Measurements from ENCODE around the gene POU2F1.

POU2F1 gene

DNA sequence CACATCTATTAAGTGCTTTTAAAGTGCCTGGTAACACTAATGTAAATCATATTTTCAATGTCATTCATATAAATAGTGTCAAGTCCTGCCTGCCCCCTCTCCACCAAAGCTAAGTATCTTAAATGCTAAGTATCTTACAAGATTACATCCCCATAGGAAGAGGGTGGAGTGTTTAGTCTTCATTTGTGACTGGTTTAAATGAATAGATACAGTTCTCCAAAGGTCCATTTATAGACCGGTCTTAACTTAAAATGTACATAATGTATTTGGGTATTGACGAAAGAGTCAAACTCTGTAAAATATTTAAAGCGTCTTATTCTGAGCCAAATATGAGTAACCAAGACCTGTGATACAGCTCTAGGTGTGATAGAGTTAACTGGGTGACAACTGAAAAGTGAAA is 60.2 kb downstream of the POU2F1 start:
- no peak for TF ChIP-seq Cebpa-rat (IDR thresholded peaks at IDR 0.05)
- H3K36me3 ChIP-seq: no peaks in the 10 kb centered on the region
- no peak overlapping the region for H3K4me3 ChIP-seq
- peaks cover 15% of the 10 kb centered on the region for H3K9me3 ChIP-seq
- H3K27me3 ChIP-seq: no peaks in the 10 kb centered on the region
- no peaks in the 10 kb centered on the region; the same call in 1 of the 2 replicates for H4K20me1 ChIP-seq
- peaks cover 1% of the 10 kb centered on the region; the same call in 1 of the 2 replicates for H3K4me1 ChIP-seq
- no peak overlapping the region for H3K4me2 ChIP-seq
- no peak overlapping the region for H3K27ac ChIP-seq
- H3K9ac ChIP-seq: no peak overlapping the region

DNA sequence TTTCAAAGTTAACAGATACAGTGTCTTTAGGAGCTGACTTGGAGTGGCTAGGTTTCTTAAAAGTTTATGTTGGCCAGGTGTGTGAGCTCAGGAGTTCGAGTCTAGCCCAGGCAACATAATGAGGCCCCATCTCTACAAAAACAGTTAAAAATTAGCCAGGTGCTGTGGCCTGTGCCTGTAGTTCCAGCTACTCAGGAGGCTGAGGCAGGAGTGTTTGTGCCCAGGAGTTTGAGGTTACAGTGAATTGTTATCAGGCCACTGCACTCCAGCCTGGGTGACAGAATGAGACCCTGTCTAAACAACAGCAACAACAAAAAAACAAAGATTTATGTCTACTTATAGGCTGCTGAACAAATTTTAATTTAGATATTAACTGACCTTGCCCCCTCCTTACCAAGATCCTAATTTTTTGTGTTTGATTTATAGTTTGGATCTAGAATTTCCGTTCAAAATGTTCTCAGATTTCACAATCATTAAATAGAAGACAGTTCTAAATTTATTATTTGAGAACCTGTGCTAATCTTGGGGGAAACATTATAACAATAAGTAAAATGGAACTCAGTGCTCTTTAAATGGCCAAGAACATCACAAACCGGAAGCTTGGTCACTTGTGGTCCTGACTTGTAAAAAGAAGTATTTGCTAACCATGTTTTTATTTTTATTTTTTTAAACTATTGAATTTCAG is 67.8 kb downstream of the POU2F1 start:
- Histone ChIP-seq H3K27me3 (no peaks in the 10 kb centered on the region), H3K4me3 (no peak overlapping the region), H3K36me3 (no peaks in the 10 kb centered on the region), H3K27ac (no peak overlapping the region), H3K9ac (no peak overlapping the region), H3K4me2 (no peak overlapping the region), H3K9me3 (peaks cover 15% of the 10 kb centered on the region), H4K20me1 (no peaks in the 10 kb centered on the region), H3K4me1 (no peaks in the 10 kb centered on the region)
- no peak for TF ChIP-seq Cebpa-rat (IDR thresholded peaks at IDR 0.05)

DNA sequence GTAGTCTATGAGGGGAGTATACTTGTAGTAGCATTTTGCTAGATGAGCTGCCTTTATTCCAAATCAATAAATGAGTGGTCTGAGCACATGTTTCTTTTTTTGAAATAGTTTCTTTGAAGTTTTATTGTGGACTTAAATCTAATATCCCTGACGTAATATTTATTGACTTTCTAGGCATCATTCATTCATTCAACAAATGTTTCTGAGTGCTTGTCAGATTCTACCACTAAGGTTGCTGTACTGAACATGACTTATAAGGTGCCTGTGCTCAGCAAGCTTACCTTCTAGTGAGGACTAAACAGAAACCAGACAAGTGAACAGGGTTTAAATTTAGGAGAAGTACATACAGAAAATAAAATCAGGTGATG is 68.4 kb downstream of the POU2F1 start:
- no peak overlapping the region for H3K4me3 ChIP-seq

DNA sequence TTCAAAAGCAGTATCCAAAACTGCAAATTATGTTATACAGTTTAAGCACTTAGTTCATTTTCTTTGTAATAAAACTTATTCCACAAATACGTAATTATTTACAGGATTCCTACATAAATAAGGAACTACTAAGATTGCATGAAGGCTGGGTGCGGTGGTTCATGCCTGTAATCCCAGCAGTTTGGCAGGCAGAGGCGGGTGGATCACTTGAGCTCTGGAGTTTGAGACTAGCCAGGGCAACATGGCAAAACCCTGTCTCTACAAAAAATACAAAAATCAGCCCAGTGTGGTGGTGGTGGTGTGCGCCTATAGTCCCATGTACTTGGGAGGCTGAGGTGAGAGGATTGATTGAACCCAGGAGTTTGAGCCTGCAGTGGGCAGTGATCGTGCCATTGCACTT is 69.3 kb downstream of the POU2F1 start:
- no peaks in the 10 kb centered on the region for H3K4me1 ChIP-seq
- H3K9me3 ChIP-seq: peaks cover 21% of the 10 kb centered on the region
- no peak overlapping the region for H3K9ac ChIP-seq
- H3K27ac ChIP-seq: no peak overlapping the region
- no peaks in the 10 kb centered on the region for H3K27me3 ChIP-seq
- no peak overlapping the region for H3K4me2 ChIP-seq
- H4K20me1 ChIP-seq: no peaks in the 10 kb centered on the region
- no peak for TF ChIP-seq Cebpa-rat (IDR thresholded peaks at IDR 0.05)
- H3K36me3 ChIP-seq: no peaks in the 10 kb centered on the region
- H3K4me3 ChIP-seq: no peak overlapping the region

More for the DNA sequence above, 68.4 kb downstream of the POU2F1 start:
- Histone ChIP-seq H3K4me1 (no peaks in the 10 kb centered on the region), H3K9ac (no peak overlapping the region), H4K20me1 (no peaks in the 10 kb centered on the region), H3K27me3 (no peaks in the 10 kb centered on the region), H3K9me3 (peaks cover 17% of the 10 kb centered on the region), H3K4me2 (no peak overlapping the region), H3K27ac (no peak overlapping the region), H3K36me3 (no peaks in the 10 kb centered on the region)
- no peak for TF ChIP-seq Cebpa-rat (IDR thresholded peaks at IDR 0.05)

DNA sequence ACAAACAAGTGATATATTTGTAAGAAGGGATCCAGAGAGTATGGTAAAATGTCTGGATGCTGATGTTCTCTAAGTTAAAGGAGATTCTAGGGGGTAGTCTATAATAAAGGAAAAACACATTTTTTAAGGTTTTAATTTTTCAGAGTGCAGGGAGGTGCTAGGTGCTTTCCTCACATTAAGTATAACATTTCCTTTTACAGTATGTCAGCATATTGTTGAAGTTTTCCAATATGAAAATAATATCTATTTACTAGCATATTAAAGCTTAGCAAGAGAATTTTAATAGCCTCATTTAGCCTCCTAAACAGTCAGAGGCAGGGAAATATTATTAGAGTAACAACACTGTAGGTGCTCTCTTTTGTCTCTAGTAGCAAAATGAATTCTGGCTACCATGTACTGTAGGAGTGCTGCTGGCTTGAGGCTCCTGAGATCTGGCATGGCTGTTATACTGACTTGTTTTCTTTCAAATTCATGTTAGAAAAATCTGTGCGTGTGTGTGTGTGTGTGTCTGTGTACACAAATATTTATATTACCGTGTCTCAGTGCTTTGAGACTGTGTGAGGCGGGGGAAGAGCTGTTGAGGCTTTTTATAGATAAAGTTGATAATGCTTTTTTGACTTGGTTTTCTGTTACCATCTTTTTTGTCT is 71.0 kb downstream of the POU2F1 start:
- no peak overlapping the region for H3K27ac ChIP-seq
- no peaks in the 10 kb centered on the region for H3K4me1 ChIP-seq
- no peak overlapping the region for H3K9ac ChIP-seq
- no peaks in the 10 kb centered on the region for H3K36me3 ChIP-seq
- H4K20me1 ChIP-seq: no peaks in the 10 kb centered on the region
- H3K4me3 ChIP-seq: no peak overlapping the region
- no peak for TF ChIP-seq Cebpa-rat (IDR thresholded peaks at IDR 0.05)
- H3K9me3 ChIP-seq: peaks cover 18% of the 10 kb centered on the region
- H3K4me2 ChIP-seq: no peak overlapping the region
- H3K27me3 ChIP-seq: no peaks in the 10 kb centered on the region

DNA sequence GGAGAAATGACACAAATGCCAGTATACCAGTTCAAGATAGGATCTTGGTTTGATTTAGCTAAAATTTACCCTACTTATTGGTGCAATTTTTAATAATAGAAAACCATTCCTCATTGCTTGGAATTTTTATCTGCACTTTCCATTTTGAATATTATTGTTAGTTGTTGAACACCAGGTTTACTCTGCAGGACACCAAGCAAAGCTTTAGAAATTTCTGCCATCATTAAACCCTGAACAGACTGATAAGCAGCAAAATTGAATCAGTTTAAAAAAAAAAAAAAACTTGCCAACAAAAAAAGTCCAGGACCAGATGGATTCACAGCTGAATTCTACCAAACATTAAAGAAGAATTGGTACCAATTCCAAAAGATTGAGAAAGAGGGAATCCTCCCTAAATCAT is 71.5 kb downstream of the POU2F1 start:
- no peak overlapping the region for H3K27ac ChIP-seq
- H3K9me3 ChIP-seq: peaks cover 18% of the 10 kb centered on the region
- no peak overlapping the region for H3K9ac ChIP-seq
- TF ChIP-seq Cebpa-rat (IDR thresholded peaks at IDR 0.05): no peak
- H3K27me3 ChIP-seq: no peaks in the 10 kb centered on the region
- H3K4me2 ChIP-seq: no peak overlapping the region
- H3K4me1 ChIP-seq: no peaks in the 10 kb centered on the region
- H3K36me3 ChIP-seq: no peaks in the 10 kb centered on the region
- no peaks in the 10 kb centered on the region for H4K20me1 ChIP-seq
- no peak overlapping the region for H3K4me3 ChIP-seq

DNA sequence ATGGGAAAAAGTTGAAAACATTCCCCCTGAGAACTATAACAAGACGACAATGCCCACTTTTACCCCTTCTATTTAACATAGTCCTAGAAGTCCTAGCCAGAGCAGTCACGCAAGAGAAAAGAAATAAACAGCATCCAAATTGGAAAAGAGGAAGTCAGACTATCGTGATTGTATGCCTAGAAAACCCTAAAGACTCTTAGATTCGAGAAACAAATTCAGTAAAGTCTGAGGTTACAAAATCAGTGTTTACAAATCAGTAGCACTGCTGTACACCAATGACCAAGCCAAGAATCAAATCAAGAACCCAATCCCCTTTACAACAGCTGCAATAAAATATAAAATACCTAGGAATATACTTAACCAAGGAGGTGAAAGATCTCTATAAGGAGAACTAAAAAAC is 72.4 kb downstream of the POU2F1 start:
- Histone ChIP-seq H3K4me2 (no peak overlapping the region), H3K4me3 (no peak overlapping the region), H4K20me1 (no peaks in the 10 kb centered on the region), H3K4me1 (no peaks in the 10 kb centered on the region), H3K9ac (no peak overlapping the region), H3K27me3 (no peaks in the 10 kb centered on the region), H3K36me3 (no peaks in the 10 kb centered on the region), H3K9me3 (peaks cover 18% of the 10 kb centered on the region), H3K27ac (no peak overlapping the region)
- no peak for TF ChIP-seq Cebpa-rat (IDR thresholded peaks at IDR 0.05)

DNA sequence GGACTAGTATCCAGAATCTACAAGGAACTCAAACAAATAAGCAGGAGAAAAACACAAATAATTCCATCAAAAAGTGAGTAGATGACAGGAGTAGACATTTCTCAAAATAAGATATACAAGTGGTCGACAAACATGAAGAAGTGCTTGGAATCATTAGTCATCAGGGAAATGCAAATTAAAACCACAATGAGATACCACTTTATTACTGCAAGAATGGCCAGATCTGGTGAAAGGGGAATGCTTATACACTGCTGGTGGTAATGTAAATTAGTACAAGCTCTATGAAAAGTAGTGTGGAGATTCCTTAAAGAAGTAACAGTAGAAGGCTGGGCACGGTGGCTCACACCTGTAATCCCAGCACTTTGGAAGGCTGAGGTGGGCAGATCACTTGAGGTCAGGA is 73.8 kb downstream of the POU2F1 start:
- Histone ChIP-seq H4K20me1 (no peaks in the 10 kb centered on the region), H3K27me3 (no peaks in the 10 kb centered on the region), H3K4me2 (no peak overlapping the region), H3K4me1 (no peaks in the 10 kb centered on the region), H3K4me3 (no peak overlapping the region), H3K36me3 (no peaks in the 10 kb centered on the region), H3K27ac (no peak overlapping the region), H3K9ac (no peak overlapping the region), H3K9me3 (peaks cover 18% of the 10 kb centered on the region)
- TF ChIP-seq Cebpa-rat (IDR thresholded peaks at IDR 0.05): no peak

DNA sequence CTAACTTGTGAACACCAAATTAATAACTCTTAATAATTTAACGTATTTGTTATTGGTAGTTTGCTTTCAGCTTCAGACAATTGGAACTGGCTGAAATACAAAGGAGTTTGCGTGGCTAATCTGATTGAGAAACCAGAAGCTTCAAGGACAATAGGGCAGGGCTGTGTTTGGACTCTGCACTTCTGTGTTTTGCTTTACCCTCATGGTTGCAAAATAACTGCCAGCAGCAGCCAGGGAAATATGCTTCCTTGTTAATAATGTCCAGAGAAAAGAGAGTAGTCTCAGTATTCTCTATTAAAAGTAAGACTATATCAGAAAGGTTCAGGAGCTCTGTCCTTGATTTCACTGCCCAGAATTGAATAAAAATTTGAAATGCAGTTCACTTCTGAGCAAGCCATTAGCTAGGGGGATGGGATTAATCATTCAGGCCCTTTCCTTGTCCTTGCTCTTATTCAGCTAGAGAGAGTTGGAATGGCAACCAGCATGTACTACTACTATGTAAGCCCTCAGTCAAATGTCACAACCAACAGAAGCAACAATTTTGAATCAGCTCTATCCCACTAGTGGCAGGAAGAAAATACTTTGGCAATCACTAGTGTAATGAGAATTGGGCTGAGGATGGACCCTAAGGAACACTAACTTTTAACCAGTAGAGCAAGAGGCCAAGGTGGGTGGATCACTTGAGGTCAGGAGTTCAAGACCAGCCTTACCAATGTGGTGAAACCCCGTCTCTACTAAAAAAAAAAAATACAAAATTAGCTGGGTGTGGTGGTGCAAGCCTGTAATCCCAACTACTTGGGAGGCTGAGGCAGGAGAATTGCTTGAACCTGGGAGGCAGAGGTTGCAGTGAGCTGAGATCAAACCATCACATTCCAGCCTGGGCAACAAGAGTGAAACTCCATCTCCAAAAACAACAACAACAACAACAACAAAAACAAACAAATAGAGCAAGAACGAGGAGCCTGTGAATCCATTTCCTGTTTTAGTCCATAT is 76.8 kb downstream of the POU2F1 start:
- Histone ChIP-seq H3K9me3 (peaks cover 17% of the 10 kb centered on the region), H3K4me2 (no peak overlapping the region), H4K20me1 (peaks cover 7% of the 10 kb centered on the region; the same call in 1 of the 2 replicates), H3K4me1 (no peaks in the 10 kb centered on the region), H3K27me3 (no peaks in the 10 kb centered on the region), H3K9ac (no peak overlapping the region), H3K36me3 (no peaks in the 10 kb centered on the region), H3K4me3 (no peak overlapping the region), H3K27ac (no peak overlapping the region)
- no peak for TF ChIP-seq Cebpa-rat (IDR thresholded peaks at IDR 0.05)

DNA sequence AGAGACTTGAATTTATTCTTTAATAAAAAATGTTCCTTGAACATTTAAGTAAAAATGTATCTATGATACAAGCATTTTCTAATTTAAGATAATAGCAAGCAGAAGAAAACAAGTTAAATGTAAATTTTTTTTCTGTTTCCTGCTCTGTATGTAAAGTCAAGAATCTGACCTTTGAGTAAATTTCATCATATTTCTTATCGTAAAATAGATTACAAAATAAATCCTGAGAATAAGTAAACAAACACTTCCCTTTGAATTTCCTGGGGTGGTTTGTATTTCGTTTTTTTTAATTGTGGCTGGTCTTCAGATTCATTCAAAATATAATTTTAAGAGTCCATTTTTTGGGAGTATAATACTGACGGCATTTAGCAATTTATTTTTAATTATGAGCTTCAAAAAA is 77.6 kb downstream of the POU2F1 start:
- Histone ChIP-seq H3K4me2 (no peak overlapping the region), H3K27ac (no peak overlapping the region)

More for the DNA sequence above, 77.6 kb downstream of the POU2F1 start:
- Histone ChIP-seq H4K20me1 (peaks cover 7% of the 10 kb centered on the region; the same call in 1 of the 2 replicates), H3K4me1 (no peaks in the 10 kb centered on the region), H3K27me3 (no peaks in the 10 kb centered on the region), H3K4me3 (no peak overlapping the region), H3K9me3 (peaks cover 12% of the 10 kb centered on the region), H3K36me3 (no peaks in the 10 kb centered on the region), H3K9ac (no peak overlapping the region)
- TF ChIP-seq Cebpa-rat (IDR thresholded peaks at IDR 0.05): no peak
